Thymus (tissue), 11 donors: Measurements from ENCODE around the gene MLLT1. TPM values are rescaled to one million over a fixed set of nuclear protein-coding genes. Genes with fewer than 3 reads are reported as not detected.

Experiments used
- DNase-seq, 9 donors: peaks; one replicate each; pipeline ENCODE4 v3.0.0-alpha.2; 2013; ENCODE audit warnings: low spot score in 9 of 9, low read depth in 6 of 9, missing footprints in 1 of 9
- H3K27ac ChIP-seq, 2 donors: one replicate each; pipeline ENCODE4 v1.5.1; 2013; ENCODE audit warnings: control low read depth in 1 of 2, low read depth in 1 of 2, low read length in 1 of 2, mild to moderate bottlenecking in 1 of 2, moderate library complexity in 1 of 2
- H3K27me3 ChIP-seq, 2 donors: one replicate each; pipeline ENCODE4 v1.5.1; 2013; ENCODE audit warnings: low read length in 1 of 2; ENCODE audit not compliant: control insufficient read depth in 2 of 2, insufficient read depth in 1 of 2
- H3K36me3 ChIP-seq, 2 donors: one replicate each; pipeline ENCODE4 v1.5.1; 2013; ENCODE audit warnings: low read length in 1 of 2, mild to moderate bottlenecking in 1 of 2, moderate library complexity in 1 of 2; ENCODE audit not compliant: control insufficient read depth in 2 of 2, insufficient read depth in 2 of 2
- H3K4me1 ChIP-seq, 2 donors: one replicate each; pipeline ENCODE4 v1.5.1; 2013; ENCODE audit warnings: low read length in 2 of 2; ENCODE audit not compliant: control insufficient read depth in 2 of 2, insufficient read depth in 2 of 2
- H3K4me3 ChIP-seq, 2 donors: one replicate each; pipeline ENCODE4 v1.5.1; 2013; ENCODE audit warnings: low read length in 2 of 2, control low read depth in 1 of 2, mild to moderate bottlenecking in 1 of 2
- H3K9me3 ChIP-seq, 2 donors: one replicate each; pipeline ENCODE4 v1.5.1; 2013; ENCODE audit warnings: low read length in 1 of 2, mild to moderate bottlenecking in 1 of 2; ENCODE audit not compliant: control insufficient read depth in 2 of 2, insufficient read depth in 1 of 2
- WGBS: extraction: QIAGEN DNeasy Blood & Tissue Kit; methylation state at CpG from one replicate; pipeline ENCODE4 v1.1.7; 2013; 5-methylcytosine and 5-hydroxymethylcytosine counted together
- polyA plus RNA-seq: library from polyadenylated mRNA; stranded (reverse); fragments of 200-250 nt; gene quantifications from one replicate; pipeline ENCODE4 v1.2.3, GENCODE V29; 2013
- total RNA-seq: library from RNA; stranded (reverse); fragments of 120-200 nt; gene quantifications from one replicate; pipeline ENCODE4 v1.2.4, GENCODE V29; 2013
- donor health status: healthy.

Gene MLLT1
- total and polyA plus RNA-seq, 2 donors: 6.9 to 24.7 TPM

GRCh38 chr19:6218491-6219146 lies 61.2 kb downstream of the MLLT1 start:
- DNase-seq: peak; percentile 44 to 84 (median 70)
- no peaks in the 10 kb centered on the region for H3K27me3 ChIP-seq
- H3K27ac ChIP-seq: no peak overlapping the region
- H3K9me3 ChIP-seq: no peaks in the 10 kb centered on the region
- H3K4me3 ChIP-seq: no peak overlapping the region
- peaks cover 32 to 57% of the 10 kb centered on the region in 2 donors for H3K36me3 ChIP-seq
- peaks cover 0 to 19% of the 10 kb centered on the region in 2 donors for H3K4me1 ChIP-seq
- WGBS: 73% methylated on average over 18 of the region's 18 CpGs

- Histone ChIP-seq H3K9me3 (no peaks in the 10 kb centered on the region), H3K27me3 (no peaks in the 10 kb centered on the region), H3K4me3 (no peak overlapping the region), H3K27ac (no peak overlapping the region), H3K4me1 (peaks cover 0 to 19% of the 10 kb centered on the region in 2 donors), H3K36me3 (peaks cover 32 to 56% of the 10 kb centered on the region in 2 donors)
- WGBS: 96% methylated on average over 17 of the region's 17 CpGs
- DNase-seq: no peak
Measured at GRCh38 chr19:6217752-6218334, 61.9 kb downstream of the MLLT1 start.

GRCh38 chr19:6216996-6217751 lies 62.6 kb downstream of the MLLT1 start:
- Histone ChIP-seq H3K4me3 (no peak overlapping the region), H3K9me3 (no peaks in the 10 kb centered on the region), H3K36me3 (peaks cover 32 to 58% of the 10 kb centered on the region in 2 donors), H3K27ac (peak overlapping the region in 1 of 2 donors; percentile 26), H3K27me3 (no peaks in the 10 kb centered on the region), H3K4me1 (peaks cover 0 to 19% of the 10 kb centered on the region in 2 donors)
- no peak for DNase-seq
- WGBS: 92% methylated on average over 21 of the region's 21 CpGs

GRCh38 chr19:6216236-6216995 lies 63.4 kb downstream of the MLLT1 start:
- WGBS: 96% methylated on average over 36 of the region's 36 CpGs
- H3K4me3 ChIP-seq: no peak overlapping the region
- H3K27ac ChIP-seq: peak overlapping the region in 1 of 2 donors; percentile 26
- H3K27me3 ChIP-seq: no peaks in the 10 kb centered on the region
- peaks cover 0 to 16% of the 10 kb centered on the region in 2 donors for H3K4me1 ChIP-seq
- no peaks in the 10 kb centered on the region for H3K9me3 ChIP-seq
- peaks cover 26 to 55% of the 10 kb centered on the region in 2 donors for H3K36me3 ChIP-seq
- DNase-seq: no peak

- H3K27me3 ChIP-seq: no peaks in the 10 kb centered on the region
- peaks cover 0 to 16% of the 10 kb centered on the region in 2 donors for H3K4me1 ChIP-seq
- no peaks in the 10 kb centered on the region for H3K9me3 ChIP-seq
- H3K4me3 ChIP-seq: no peak overlapping the region
- peaks cover 21 to 57% of the 10 kb centered on the region in 2 donors for H3K36me3 ChIP-seq
- DNase-seq: no peak
- WGBS: 96% methylated on average over 15 of the region's 15 CpGs
- H3K27ac ChIP-seq: no peak overlapping the region
Measured at GRCh38 chr19:6215701-6216235, 64.0 kb downstream of the MLLT1 start.

GRCh38 chr19:6214881-6215541 lies 64.8 kb downstream of the MLLT1 start:
- no peaks in the 10 kb centered on the region for H3K27me3 ChIP-seq
- 97% methylated on average over 41 of the region's 41 CpGs for WGBS
- no peaks in the 10 kb centered on the region for H3K9me3 ChIP-seq
- H3K27ac ChIP-seq: no peak overlapping the region
- no peak overlapping the region for H3K4me3 ChIP-seq
- peaks cover 0 to 16% of the 10 kb centered on the region in 2 donors for H3K4me1 ChIP-seq
- peaks cover 15 to 52% of the 10 kb centered on the region in 2 donors for H3K36me3 ChIP-seq
- no peak for DNase-seq

GRCh38 chr19:6213696-6214641 lies 65.8 kb downstream of the MLLT1 start:
- no peak for DNase-seq
- peaks cover 13 to 42% of the 10 kb centered on the region in 2 donors for H3K36me3 ChIP-seq
- peaks cover 0 to 13% of the 10 kb centered on the region in 2 donors for H3K4me1 ChIP-seq
- no peaks in the 10 kb centered on the region for H3K9me3 ChIP-seq
- H3K27ac ChIP-seq: no peak overlapping the region
- no peak overlapping the region for H3K4me3 ChIP-seq
- WGBS: 96% methylated on average over 32 of the region's 32 CpGs
- no peaks in the 10 kb centered on the region for H3K27me3 ChIP-seq

GRCh38 chr19:6213266-6213595 lies 66.5 kb downstream of the MLLT1 start:
- H3K27ac ChIP-seq: no peak overlapping the region
- H3K4me3 ChIP-seq: no peak overlapping the region
- DNase-seq: no peak
- 98% methylated on average over 12 of the region's 12 CpGs for WGBS
- H3K9me3 ChIP-seq: no peaks in the 10 kb centered on the region
- peaks cover 9 to 41% of the 10 kb centered on the region in 2 donors for H3K36me3 ChIP-seq
- H3K4me1 ChIP-seq: peaks cover 0 to 5% of the 10 kb centered on the region in 2 donors
- no peaks in the 10 kb centered on the region for H3K27me3 ChIP-seq
